Measurements from ENCODE around the gene NR2C2. TPM values are rescaled to one million over a fixed set of nuclear protein-coding genes. Genes with fewer than 3 reads are reported as not detected.

The NR2C2 gene
- total and polyA plus RNA-seq, 11 donors, result 6.2 to 38.5 (median 28.3) TPM

GRCh38 chr3:14925729-14926591 lies 21.4 kb upstream of the NR2C2 start:
- intact Hi-C loops (cut with DNase I), result loop anchor here in 3 of 10 donors (5.0 to 10.0 kb wide), 5 partner anchors 116 to 479 kb away; partner anchors contain the start of gene MRPS25 (in 1 of the 3)
- ATAC-seq (peak in 3 of 4 donors; percentile 19 to 49 (median 35)), DNase-seq (no peak)
- Histone ChIP-seq H3K9me3 (no peaks in the 10 kb centered on the region), H3K36me3 (peaks cover 0 to 80% (median 24%) of the 10 kb centered on the region in 9 donors), H3K4me3 (no peak overlapping the region), H3K4me1 (peaks cover 0 to 8% (median 4%) of the 10 kb centered on the region in 12 donors), H3K27me3 (no peaks in the 10 kb centered on the region), H3K27ac (no peak overlapping the region)
- TF ChIP-seq CTCF (IDR thresholded peaks at IDR 0.05) (peak; percentile 61 to 82 (median 74)), POLR2A (IDR thresholded peaks at IDR 0.05) (no peak)
- 62 to 70% (median 67%) methylated on average over 8 to 9 of the region's 9 CpGs for WGBS, 4 donors

GRCh38 chr3:14926592-14926991 lies 20.8 kb upstream of the NR2C2 start:
- H3K4me3 ChIP-seq, result no peak overlapping the region
- no peak for TF ChIP-seq POLR2A (IDR thresholded peaks at IDR 0.05)
- TF ChIP-seq CTCF (IDR thresholded peaks at IDR 0.05), result no peak
- WGBS, 4 donors, result 77 to 92% (median 82%) methylated on average over 1 of the region's 1 CpG
- H3K27ac ChIP-seq, result no peak overlapping the region
- intact Hi-C loops (cut with DNase I), result loop anchor here in 3 of 10 donors (5.0 to 10.0 kb wide), 5 partner anchors 116 to 478 kb away; partner anchors contain the start of gene MRPS25 (in 1 of the 3)
- peaks cover 0 to 86% (median 24%) of the 10 kb centered on the region in 9 donors for H3K36me3 ChIP-seq
- H3K9me3 ChIP-seq, result no peaks in the 10 kb centered on the region
- H3K27me3 ChIP-seq, result no peaks in the 10 kb centered on the region
- ATAC-seq (no peak), DNase-seq (no peak)
- H3K4me1 ChIP-seq, result peaks cover 0 to 4% (median 0%) of the 10 kb centered on the region in 12 donors

- Histone ChIP-seq H3K27ac (no peak overlapping the region), H3K9me3 (no peaks in the 10 kb centered on the region), H3K27me3 (no peaks in the 10 kb centered on the region), H3K36me3 (peaks cover 0 to 86% (median 28%) of the 10 kb centered on the region in 9 donors), H3K4me3 (no peak overlapping the region), H3K4me1 (peaks cover 0 to 4% (median 0%) of the 10 kb centered on the region in 12 donors)
- intact Hi-C loops (cut with DNase I), result loop anchor here in 3 of 10 donors (5.0 to 10.0 kb wide), 5 partner anchors 115 to 477 kb away; partner anchors contain the start of gene MRPS25 (in 1 of the 3)
- WGBS, 4 donors, result 90 to 94% (median 92%) methylated on average over 5 of the region's 5 CpGs
- ATAC-seq (no peak), DNase-seq (no peak)
- TF ChIP-seq CTCF (IDR thresholded peaks at IDR 0.05) (no peak), POLR2A (IDR thresholded peaks at IDR 0.05) (no peak)
Measured at GRCh38 chr3:14927308-14927707, 20.1 kb upstream of the NR2C2 start.
